Esophagus squamous epithelium (tissue), 5 donors: ENCODE measurements around the gene C5AR1. TPM values are rescaled to one million over a fixed set of nuclear protein-coding genes. Genes with fewer than 3 reads are reported as not detected.
A peak's percentile ranks its signal among the peaks of the same experiment; 100 is the strongest.
"Not testable (repeated sequence)": the region's sequence is repeated elsewhere in the genome, so short reads cannot be mapped to it uniquely, and the experiment has no call there.

Experiments
- DNase-seq: peaks from one replicate; lab custom pipeline; 2025; lab: John Stamatoyannopoulos, UW
- H3K27ac ChIP-seq, 4 donors: fragments of 200-600 bp; sonication (generic); one replicate each; pipeline ENCODE4 v1.5.1; 2016 to 2019; ENCODE audit warnings: mild to moderate bottlenecking in 1 of 4
- H3K27me3 ChIP-seq, 4 donors: fragments of 200-600 bp; sonication (generic); 1 replicate in 3 of 4; 2 replicates in 1 of 4; pipeline versions ENCODE4 v1.5.1 to v1.6.0; 2017 to 2021; ENCODE audit warnings: antibody characterized with exemption in 1 of 4
- H3K36me3 ChIP-seq, 3 donors: fragments of 200-600 bp; sonication (generic); one replicate each; pipeline ENCODE4 v1.5.1; 2016 to 2019
- H3K4me1 ChIP-seq, 3 donors: fragments of 200-600 bp; sonication (generic); one replicate each; pipeline ENCODE4 v1.5.1; 2017 to 2019
- H3K4me3 ChIP-seq, 4 donors: fragments of 200-600 bp; sonication (generic); 1 replicate in 3 of 4; 2 replicates in 1 of 4; pipeline ENCODE4 v1.5.1; 2016 to 2019; ENCODE audit warnings: mild to moderate bottlenecking in 2 of 4, moderate library complexity in 1 of 4
- H3K9me3 ChIP-seq, 3 donors: fragments of 200-600 bp; sonication (generic); one replicate each; pipeline ENCODE4 v1.5.1; 2016 to 2019
- CTCF ChIP-seq, 6 experiments: fragments of 450-650 bp in 4 of 6; fragments of 200-600 bp in 2 of 6; sonication (generic) in 2 of 6; IDR thresholded peaks; one replicate each; pipeline ENCODE4 v1.5.1; 2016 to 2019; ENCODE audit warnings: antibody characterized with exemption in 6 of 6, mild to moderate bottlenecking in 4 of 6, moderate library complexity in 4 of 6
- POLR2A ChIP-seq, 4 donors: fragments of 450-650 bp; IDR thresholded peaks; one replicate each; pipeline ENCODE4 v1.6.1; 2017; ENCODE audit warnings: antibody characterized with exemption in 4 of 4, mild to moderate bottlenecking in 4 of 4, moderate library complexity in 3 of 4
- WGBS, 2 donors: methylation state at CpG; one replicate each; pipeline ENCODE4 v1.1.5; 2018; 5-methylcytosine and 5-hydroxymethylcytosine counted together
- intact Hi-C: fragments of 100-400 bp; cut with DNase I; formaldehyde crosslinking; loops from one replicate; pipeline ENCODE4 v1.15.0; 2022
- total RNA-seq, 4 donors: library from RNA; depleted of rRNA; stranded (reverse); fragments of >200 nt; gene quantifications; one replicate each; pipeline ENCODE4 v1.1.0, GENCODE V29; 2016
- donor health status: DM: yes; HTN: yes; CAD: no.

Gene C5AR1
- total RNA-seq, 4 donors from 2014 or later, result 0.87 to 3.2 (median 2.3) TPM

GRCh38 chr19:47330466-47330869 is 20.8 kb downstream of the C5AR1 start:
- H3K4me1 ChIP-seq, result peaks cover 0 to 23% (median 0%) of the 10 kb centered on the region in 3 donors
- peak overlapping the region; percentile 56 to 79 (median 69) for H3K27ac ChIP-seq
- H3K36me3 ChIP-seq, result no peaks in the 10 kb centered on the region
- TF ChIP-seq CTCF (IDR thresholded peaks at IDR 0.05) (no peak), POLR2A (IDR thresholded peaks at IDR 0.05) (peak in 1 of 4 donors; percentile 16)
- no peaks in the 10 kb centered on the region for H3K9me3 ChIP-seq
- H3K4me3 ChIP-seq, result peak overlapping the region in 1 of 4 donors; percentile 15
- WGBS, 2 donors, result 10 to 23% methylated on average over 9 of the region's 9 CpGs
- intact Hi-C loops, result no loop called here
- DNase-seq, result no peak
- H3K27me3 ChIP-seq, result peaks cover 0 to 5% (median 0%) of the 10 kb centered on the region in 4 donors

GRCh38 chr19:47331490-47331889 is 21.8 kb downstream of the C5AR1 start:
- H3K36me3 ChIP-seq, result no peaks in the 10 kb centered on the region
- H3K27me3 ChIP-seq, result peaks cover 0 to 5% (median 0%) of the 10 kb centered on the region in 4 donors
- no peak overlapping the region for H3K4me3 ChIP-seq
- no peak for DNase-seq
- H3K27ac ChIP-seq, result peak overlapping the region in 3 of 4 donors; percentile 16 to 79 (median 61)
- no peak for TF ChIP-seq POLR2A (IDR thresholded peaks at IDR 0.05)
- no peak for TF ChIP-seq CTCF (IDR thresholded peaks at IDR 0.05)
- intact Hi-C loops, result no loop called here
- peaks cover 0 to 27% (median 0%) of the 10 kb centered on the region in 3 donors for H3K4me1 ChIP-seq
- H3K9me3 ChIP-seq, result no peaks in the 10 kb centered on the region
- 76 to 82% methylated on average over 6 of the region's 6 CpGs for WGBS, 2 donors

- H3K27ac ChIP-seq, result peak within 1 kb of the TSS in 3 of 4 donors; percentile 16 to 79 (median 61)
- peak in 2 of 4 donors; percentile 18 to 21 for TF ChIP-seq POLR2A (IDR thresholded peaks at IDR 0.05)
- no peak for TF ChIP-seq CTCF (IDR thresholded peaks at IDR 0.05)
- WGBS, 2 donors, result 43 to 86% methylated on average over 5 to 18 of the region's 18 CpGs
- H3K4me1 ChIP-seq, result peaks cover 0 to 30% (median 0%) of the 10 kb centered on the region in 3 donors
- intact Hi-C loops, result no loop called here
- H3K4me3 ChIP-seq, result no peak within 1 kb of the TSS
- H3K27me3 ChIP-seq, result peaks cover 0 to 5% (median 0%) of the 10 kb centered on the region in 4 donors
- no peaks in the 10 kb centered on the region for H3K9me3 ChIP-seq
- no peak for DNase-seq
- H3K36me3 ChIP-seq, result no peaks in the 10 kb centered on the region
These were observed 22.4 kb downstream of the C5AR1 start, which contains the start of gene C5AR2 for GRCh38 chr19:47331931-47332547. TSS of gene C5AR2 (plus strand) at chr19:47332175. CDS start at chr19:47340800, 8,625 bp downstream.

GRCh38 chr19:47336765-47337718 is 27.4 kb downstream of the C5AR1 start:
- 74 to 75% methylated on average over 14 to 18 of the region's 18 CpGs for WGBS, 2 donors
- intact Hi-C loops, H3K27me3 ChIP-seq, DNase-seq, H3K9me3 ChIP-seq, H3K36me3 ChIP-seq: not testable (repeated sequence)
- H3K27ac ChIP-seq, result peak overlapping the region in 2 of 4 donors; percentile 11 to 61
- peak overlapping the region in 1 of 4 donors; percentile 13 for H3K4me3 ChIP-seq
- H3K4me1 ChIP-seq, result peaks cover 0 to 15% (median 0%) of the 10 kb centered on the region in 3 donors

- 72 to 75% methylated on average over 10 of the region's 10 CpGs for WGBS, 2 donors
- H3K9me3 ChIP-seq, result no peaks in the 10 kb centered on the region
- no peaks in the 10 kb centered on the region for H3K36me3 ChIP-seq
- no peak overlapping the region for H3K4me3 ChIP-seq
- H3K27me3 ChIP-seq, result no peaks in the 10 kb centered on the region
- no peak overlapping the region for H3K27ac ChIP-seq
- peaks cover 0 to 12% (median 0%) of the 10 kb centered on the region in 3 donors for H3K4me1 ChIP-seq
- DNase-seq, result no peak
- TF ChIP-seq CTCF (IDR thresholded peaks at IDR 0.05) (no peak), POLR2A (IDR thresholded peaks at IDR 0.05) (no peak)
- intact Hi-C loops, result no loop called here
These were observed 29.7 kb downstream of the C5AR1 start for GRCh38 chr19:47339196-47339880.
